ENCODE results near the gene SH3PXD2B.

Gene SH3PXD2B

GRCh38 chr5:172319708-172320441 lies 134.4 kb downstream of the SH3PXD2B start:
- no peak overlapping the region for H3K4me3 ChIP-seq (ENCODE audit: low read length)
- TF ChIP-seq ZNF274 (IDR thresholded peaks at IDR 0.05; ENCODE audit: low read depth, low read length) = no peak

- no peak overlapping the region for H3K4me3 ChIP-seq (ENCODE audit: low read length)
- no peak for TF ChIP-seq ZNF274 (IDR thresholded peaks at IDR 0.05; ENCODE audit: low read depth, low read length)
These were observed 138.5 kb downstream of the SH3PXD2B start for GRCh38 chr5:172315587-172316493.

- H3K4me3 ChIP-seq (ENCODE audit: low read length) = no peak overlapping the region
- no peak for TF ChIP-seq ZNF274 (IDR thresholded peaks at IDR 0.05; ENCODE audit: low read depth, low read length)
These were observed 140.4 kb downstream of the SH3PXD2B start for GRCh38 chr5:172313915-172314314.

GRCh38 chr5:172312286-172312685 lies 142.0 kb downstream of the SH3PXD2B start:
- TF ChIP-seq ZNF274 (IDR thresholded peaks at IDR 0.05; ENCODE audit: low read depth, low read length) = no peak
- no peak overlapping the region for H3K4me3 ChIP-seq (ENCODE audit: low read length)

GRCh38 chr5:172311605-172312004 lies 142.7 kb downstream of the SH3PXD2B start:
- no peak overlapping the region for H3K4me3 ChIP-seq (ENCODE audit: low read length)
- no peak for TF ChIP-seq ZNF274 (IDR thresholded peaks at IDR 0.05; ENCODE audit: low read depth, low read length)

- no peak overlapping the region for H3K4me3 ChIP-seq (ENCODE audit: low read length)
- TF ChIP-seq ZNF274 (IDR thresholded peaks at IDR 0.05; ENCODE audit: low read depth, low read length) = no peak
These were observed 143.3 kb downstream of the SH3PXD2B start for GRCh38 chr5:172311026-172311425.

- H3K4me3 ChIP-seq (ENCODE audit: low read length) = no peak overlapping the region
- no peak for TF ChIP-seq ZNF274 (IDR thresholded peaks at IDR 0.05; ENCODE audit: low read depth, low read length)
These were observed 148.9 kb downstream of the SH3PXD2B start for GRCh38 chr5:172305380-172305779.

- H3K4me3 ChIP-seq (ENCODE audit: low read length) = no peak overlapping the region
- no peak for TF ChIP-seq ZNF274 (IDR thresholded peaks at IDR 0.05; ENCODE audit: low read depth, low read length)
These were observed 150.6 kb downstream of the SH3PXD2B start for GRCh38 chr5:172303572-172304335.

- no peak for TF ChIP-seq ZNF274 (IDR thresholded peaks at IDR 0.05; ENCODE audit: low read depth, low read length)
- no peak overlapping the region for H3K4me3 ChIP-seq (ENCODE audit: low read length)
These were observed 151.2 kb downstream of the SH3PXD2B start for GRCh38 chr5:172303162-172303561.

- no peak for TF ChIP-seq ZNF274 (IDR thresholded peaks at IDR 0.05; ENCODE audit: low read depth, low read length)
- H3K4me3 ChIP-seq (ENCODE audit: low read length) = no peak overlapping the region
These were observed 152.1 kb downstream of the SH3PXD2B start for GRCh38 chr5:172302047-172302710.

- no peak overlapping the region for H3K4me3 ChIP-seq (ENCODE audit: low read length)
- no peak for TF ChIP-seq ZNF274 (IDR thresholded peaks at IDR 0.05; ENCODE audit: low read depth, low read length)
These were observed 154.3 kb downstream of the SH3PXD2B start for GRCh38 chr5:172299916-172300439.

GRCh38 chr5:172294831-172295230 lies 159.5 kb downstream of the SH3PXD2B start:
- TF ChIP-seq ZNF274 (IDR thresholded peaks at IDR 0.05; ENCODE audit: low read depth, low read length) = no peak
- no peak overlapping the region for H3K4me3 ChIP-seq (ENCODE audit: low read length)

GRCh38 chr5:172293745-172294342 lies 160.5 kb downstream of the SH3PXD2B start:
- H3K4me3 ChIP-seq (ENCODE audit: low read length) = no peak overlapping the region

More at GRCh38 chr5:172293745-172294342, 160.5 kb downstream of the SH3PXD2B start:
- TF ChIP-seq ZNF274 (IDR thresholded peaks at IDR 0.05; ENCODE audit: low read depth, low read length) = no peak

All from GM08714 (cell line).